Fibroblast of villous mesenchyme (primary cell): ENCODE measurements around the gene MYT1. TPM values are rescaled to one million over a fixed set of nuclear protein-coding genes. Genes with fewer than 3 reads are reported as not detected.

Source experiments
- small RNA-seq: library from RNA; depleted of rRNA; stranded (forward); fragments of <200 nt; gene quantifications from one replicate; pipeline ENCODE3, GENCODE V24; 2012
- total RNA-seq: library from RNA; depleted of rRNA; stranded (reverse); fragments of >200 nt; gene quantifications from 2 replicates; pipeline ENCODE4 v1.2.3, GENCODE V29; 2012

Gene MYT1
- total RNA-seq, 1 donor = not detected

Small RNA genes within 50 kb of the gene (small RNA-seq; reads per million reads assigned to genes)
- not detected for gene AL137028.2

Other genes with a start within 250 kb of the MYT1 start
- 20.9 and 25.0 TPM in 2 replicates for gene UCKL1, start 208.0 kb upstream of the MYT1 start, total RNA-seq
- 13.8 and 15.8 TPM in 2 replicates for gene ZNF512B, start 194.5 kb upstream of the MYT1 start, total RNA-seq
- gene SAMD10, start 184.8 kb upstream of the MYT1 start, total RNA-seq = 0.64 and 1.3 TPM in 2 replicates
- 52.7 and 53.8 TPM in 2 replicates for gene PRPF6, start 183.3 kb upstream of the MYT1 start, total RNA-seq
- 0.43 and 0.97 TPM in 2 replicates for gene C20orf204, start 128.3 kb upstream of the MYT1 start, total RNA-seq
- under 0.01 TPM in 1 of 2 replicates, not detected in the other for gene SOX18, start 114.8 kb upstream of the MYT1 start, total RNA-seq
- 20.7 and 24.2 TPM in 2 replicates for gene TCEA2, start 101.3 kb upstream of the MYT1 start, total RNA-seq
- gene RGS19, start 84.9 kb upstream of the MYT1 start, total RNA-seq = 13.0 and 13.2 TPM in 2 replicates
- gene OPRL1, start 84.4 kb upstream of the MYT1 start, total RNA-seq = 1.6 and 1.7 TPM in 2 replicates
- under 0.01 TPM in 1 of 2 replicates, not detected in the other for gene LKAAEAR1, start 80.1 kb upstream of the MYT1 start, total RNA-seq
- not detected in 2 replicates for gene NPBWR2, start 56.9 kb upstream of the MYT1 start, total RNA-seq
- gene PCMTD2, start 91.3 kb downstream of the MYT1 start, total RNA-seq = 40.3 and 54.0 TPM in 2 replicates